ENCODE measurements around the gene LRRC74A. TPM values are rescaled to one million over a fixed set of nuclear protein-coding genes. Genes with fewer than 3 reads are reported as not detected.

LRRC74A gene
- polyA plus RNA-seq, 1 donor (not counting 4 experiments of a cell fraction or from before 2014, with no cell fraction given) = not detected

GRCh38 chr14:76900682-76901081, 74.5 kb downstream of the LRRC74A start:
- Histone ChIP-seq H3K36me3 (ENCODE audit: control insufficient read depth in 2 of 2, extremely low read depth in 1 of 2, insufficient read depth in 2 of 2, low read length in 2 of 2) (no peaks in the 10 kb centered on the region), H3K27ac (ENCODE audit: control insufficient read depth, insufficient read depth, low read length) (no peak overlapping the region), H3K4me2 (ENCODE audit: control insufficient read depth, extremely low read depth, insufficient read depth, low read depth, low read length) (no peak overlapping the region), H3K9me1 (ENCODE audit: control insufficient read depth, extremely low read depth, insufficient read depth, low read length) (no peaks in the 10 kb centered on the region), H3K27me3 (ENCODE audit: control insufficient read depth, extremely low read depth, insufficient read depth, low read length) (no peaks in the 10 kb centered on the region), H3K9ac (ENCODE audit: control insufficient read depth, extremely low read depth, insufficient read depth, low read length) (no peak overlapping the region), H4K20me1 (ENCODE audit: control insufficient read depth, extremely low read depth, insufficient read depth, low read length) (no peaks in the 10 kb centered on the region), H2AFZ (ENCODE audit: control insufficient read depth, low read length) (no peak overlapping the region), H3K4me3 (ENCODE audit: control insufficient read depth in 2 of 3, extremely low read depth in 1 of 3, insufficient read depth in 2 of 3, low read depth in 1 of 3, low read length in 3 of 3) (no peak overlapping the region), H3K4me1 (ENCODE audit: control insufficient read depth, extremely low read depth, insufficient read depth, low read length) (peaks cover 21% of the 10 kb centered on the region), H3K9me3 (ENCODE audit: control insufficient read depth, low read depth, low read length) (no peaks in the 10 kb centered on the region), H3K79me2 (ENCODE audit: control insufficient read depth, insufficient read depth, low read length) (no peaks in the 10 kb centered on the region)
- DNase-seq (ENCODE audit: low read depth, low spot score) = no peak
- TF ChIP-seq CTCF (optimal IDR thresholded peaks at IDR 0.05 in 1 of 3, IDR thresholded peaks at IDR 0.05 in 1 of 3, conservative IDR thresholded peaks at IDR 0.05 in 1 of 3; ENCODE audit: extremely low read depth in 1 of 3, insufficient read depth in 2 of 3, low read length in 3 of 3) = no peak
- TF ChIP-seq EZH2 (IDR thresholded peaks at IDR 0.05; ENCODE audit: low read length) = no peak
- FAIRE-seq = no peak
- dilution Hi-C loops (cut with MboI; ENCODE audit: extremely low pct_ligation_motif_present, low sequenced_read_pairs) = no loop called here

GRCh38 chr14:76901171-76902055, 75.2 kb downstream of the LRRC74A start:
- peaks cover 23% of the 10 kb centered on the region for H3K4me1 ChIP-seq (ENCODE audit: control insufficient read depth, extremely low read depth, insufficient read depth, low read length)
- DNase-seq (ENCODE audit: low read depth, low spot score) = no peak

More at GRCh38 chr14:76901171-76902055, 75.2 kb downstream of the LRRC74A start:
- no peak overlapping the region for H3K4me2 ChIP-seq (ENCODE audit: control insufficient read depth, extremely low read depth, insufficient read depth, low read depth, low read length)
- no peak overlapping the region for H2AFZ ChIP-seq (ENCODE audit: control insufficient read depth, low read length)
- H3K4me3 ChIP-seq (ENCODE audit: control insufficient read depth in 2 of 3, extremely low read depth in 1 of 3, insufficient read depth in 2 of 3, low read depth in 1 of 3, low read length in 3 of 3) = no peak overlapping the region
- H3K36me3 ChIP-seq (ENCODE audit: control insufficient read depth in 2 of 2, extremely low read depth in 1 of 2, insufficient read depth in 2 of 2, low read length in 2 of 2) = no peaks in the 10 kb centered on the region
- H3K27ac ChIP-seq (ENCODE audit: control insufficient read depth, insufficient read depth, low read length) = no peak overlapping the region
- H3K9me3 ChIP-seq (ENCODE audit: control insufficient read depth, low read depth, low read length) = no peaks in the 10 kb centered on the region
- no peaks in the 10 kb centered on the region for H4K20me1 ChIP-seq (ENCODE audit: control insufficient read depth, extremely low read depth, insufficient read depth, low read length)
- H3K9me1 ChIP-seq (ENCODE audit: control insufficient read depth, extremely low read depth, insufficient read depth, low read length) = no peaks in the 10 kb centered on the region
- H3K27me3 ChIP-seq (ENCODE audit: control insufficient read depth, extremely low read depth, insufficient read depth, low read length) = no peaks in the 10 kb centered on the region
- no peak for FAIRE-seq
- H3K79me2 ChIP-seq (ENCODE audit: control insufficient read depth, insufficient read depth, low read length) = no peaks in the 10 kb centered on the region
- dilution Hi-C loops (cut with MboI; ENCODE audit: extremely low pct_ligation_motif_present, low sequenced_read_pairs) = no loop called here
- TF ChIP-seq CTCF (optimal IDR thresholded peaks at IDR 0.05 in 1 of 3, IDR thresholded peaks at IDR 0.05 in 1 of 3, conservative IDR thresholded peaks at IDR 0.05 in 1 of 3; ENCODE audit: extremely low read depth in 1 of 3, insufficient read depth in 2 of 3, low read length in 3 of 3) (no peak), EZH2 (IDR thresholded peaks at IDR 0.05; ENCODE audit: low read length) (no peak)
- H3K9ac ChIP-seq (ENCODE audit: control insufficient read depth, extremely low read depth, insufficient read depth, low read length) = no peak overlapping the region

All from keratinocyte (primary cell).